ENCODE data around the gene SIGLEC15. TPM values are rescaled to one million over a fixed set of nuclear protein-coding genes. Genes with fewer than 3 reads are reported as not detected.
A peak's percentile ranks its signal among the peaks of the same experiment; 100 is the strongest.

SIGLEC15 gene
- total and polyA plus RNA-seq, 4 experiments from 2014 or later: not detected

DNA sequence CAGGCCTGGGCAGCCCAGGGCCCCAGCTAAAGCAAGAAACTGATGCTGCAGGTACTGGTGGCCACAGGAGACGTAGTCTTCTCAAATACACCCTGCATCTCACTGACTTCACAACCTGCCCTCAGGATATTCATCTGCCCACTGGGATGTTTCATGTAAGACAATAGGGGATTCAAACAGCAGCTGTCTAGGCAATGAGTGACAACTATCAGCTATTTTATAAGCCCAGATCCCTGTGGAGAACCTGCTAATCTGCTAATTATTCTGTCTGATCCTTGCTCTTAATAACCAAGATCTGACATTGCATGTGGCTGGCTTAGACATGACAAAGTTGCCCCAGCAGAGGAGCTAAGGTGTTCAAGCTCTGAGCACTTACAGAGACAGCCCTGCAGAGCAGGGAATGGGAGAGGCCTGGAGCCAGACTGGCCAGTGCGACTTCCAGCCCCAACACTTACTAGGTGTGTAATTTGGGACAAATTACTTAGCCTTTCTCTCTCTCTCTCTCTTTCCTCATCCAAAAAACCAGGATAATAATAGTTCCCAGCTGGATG is 28.6 kb downstream of the SIGLEC15 start:
- ChIA-PET CTCF (ENCODE audit: partially characterized antibody) (interaction anchor here (1.3 to 2.0 kb wide), 3 partner anchors 26 to 190 kb away, joined by 4 to 9 read pairs (median 6); no protein-coding TSS in a partner anchor), POLR2A (ENCODE audit: partially characterized antibody) (no interaction called here)
- H3K4me1 Mint-ChIP-seq: no peaks in the 10 kb centered on the region
- no peak for DNase-seq
- H3K36me3 ChIP-seq (ENCODE audit: insufficient read depth, low read length): peaks cover 73% of the 10 kb centered on the region
- H3K36me3 Mint-ChIP-seq: peaks cover 75 to 91% of the 10 kb centered on the region in 2 donors
- peak overlapping the region in 1 of 7 donors; percentile 65 for H3K27ac Mint-ChIP-seq
- H3K4me1 ChIP-seq (ENCODE audit: insufficient read depth, low read length): no peaks in the 10 kb centered on the region
- H3K9me3 Mint-ChIP-seq: no peaks in the 10 kb centered on the region
- no peaks in the 10 kb centered on the region for H3K27me3 ChIP-seq (ENCODE audit: insufficient read depth, low read length)
- no peak overlapping the region for H3K27ac ChIP-seq (ENCODE audit: low read depth, low read length)
- intact Hi-C loops (cut with micrococcal nuclease): no loop called here
- no peaks in the 10 kb centered on the region for H3K27me3 Mint-ChIP-seq
- no peak overlapping the region for H3K4me3 ChIP-seq (ENCODE audit: low read length in 2 of 2)
- H3K9me3 ChIP-seq (ENCODE audit: control insufficient read depth in 1 of 2, low read length in 2 of 2): no peaks in the 10 kb centered on the region
- no peak overlapping the region for H3K4me3 Mint-ChIP-seq

DNA sequence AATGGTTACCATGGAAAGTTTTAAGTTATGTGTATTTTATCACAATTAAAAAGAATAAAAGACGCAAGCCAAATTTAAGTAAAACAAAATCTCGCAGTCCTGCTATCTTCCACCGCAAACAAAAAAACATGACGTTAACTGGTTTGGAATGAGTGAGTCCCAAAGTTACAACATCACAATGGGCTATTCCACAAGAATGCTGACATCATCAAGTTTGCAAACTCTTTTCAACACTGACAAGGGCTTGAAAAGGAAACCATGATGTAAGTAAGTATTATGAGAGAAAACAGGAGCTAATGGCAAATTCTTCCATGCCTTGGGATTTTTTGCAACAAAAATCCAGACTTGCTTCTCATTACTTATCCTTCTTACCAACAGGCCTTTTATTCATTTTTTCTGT is 31.1 kb downstream of the SIGLEC15 start:
- Histone ChIP-seq H3K27me3 (ENCODE audit: insufficient read depth, low read length) (no peaks in the 10 kb centered on the region), H3K27ac (ENCODE audit: low read depth, low read length) (no peak overlapping the region), H3K4me1 (ENCODE audit: insufficient read depth, low read length) (no peaks in the 10 kb centered on the region), H3K36me3 (ENCODE audit: insufficient read depth, low read length) (peaks cover 78% of the 10 kb centered on the region), H3K4me3 (ENCODE audit: low read length in 2 of 2) (no peak overlapping the region), H3K9me3 (ENCODE audit: control insufficient read depth in 1 of 2, low read length in 2 of 2) (no peaks in the 10 kb centered on the region)
- H3K4me3 Mint-ChIP-seq: no peak overlapping the region
- POLR2A ChIA-PET (ENCODE audit: partially characterized antibody): no interaction called here
- no peaks in the 10 kb centered on the region for H3K27me3 Mint-ChIP-seq
- peaks cover 83 to 94% of the 10 kb centered on the region in 2 donors for H3K36me3 Mint-ChIP-seq
- no peaks in the 10 kb centered on the region for H3K9me3 Mint-ChIP-seq
- H3K4me1 Mint-ChIP-seq: no peaks in the 10 kb centered on the region
- CTCF ChIA-PET (ENCODE audit: partially characterized antibody): interaction anchor here (1.4 to 2.3 kb wide), 2 partner anchors 24 to 191 kb away, joined by 3 to 9 read pairs; no protein-coding TSS in a partner anchor
- DNase-seq: no peak
- intact Hi-C loops (cut with micrococcal nuclease): no loop called here
- H3K27ac Mint-ChIP-seq: no peak overlapping the region

DNA sequence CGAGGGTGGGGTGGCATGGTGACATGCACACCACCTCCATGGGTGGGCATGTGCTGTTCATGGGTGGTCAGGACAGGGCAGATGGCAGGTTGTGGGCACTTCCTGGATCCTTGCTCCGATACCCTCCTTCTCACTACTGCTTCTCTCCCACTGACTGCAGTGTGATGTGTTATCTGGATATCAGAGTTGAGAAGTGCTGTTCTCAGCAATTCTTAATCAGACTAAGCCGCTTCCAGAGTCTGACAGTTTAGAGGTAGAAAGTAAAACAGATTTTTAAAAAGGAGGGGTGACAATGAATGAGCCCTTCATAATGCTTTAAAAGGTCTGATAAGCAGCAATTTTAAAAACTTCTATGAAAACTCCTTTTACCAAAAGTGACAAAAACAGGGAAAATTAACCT is 33.9 kb downstream of the SIGLEC15 start:
- intact Hi-C loops (cut with micrococcal nuclease): no loop called here
- Mint-ChIP-seq H3K9me3 (no peaks in the 10 kb centered on the region), H3K27me3 (no peaks in the 10 kb centered on the region), H3K4me3 (no peak overlapping the region), H3K4me1 (no peaks in the 10 kb centered on the region), H3K27ac (peak overlapping the region in 1 of 7 donors; percentile 22), H3K36me3 (peaks cover 81 to 89% of the 10 kb centered on the region in 2 donors)
- POLR2A ChIA-PET (ENCODE audit: partially characterized antibody): no interaction called here
- CTCF ChIA-PET (ENCODE audit: partially characterized antibody): interaction anchor here (1.4 kb wide), 1 partner anchor 23 kb away, joined by 3 read pairs; no protein-coding TSS in a partner anchor
- H3K36me3 ChIP-seq (ENCODE audit: insufficient read depth, low read length): peaks cover 58% of the 10 kb centered on the region
- DNase-seq: no peak
- H3K4me3 ChIP-seq (ENCODE audit: low read length in 2 of 2): no peak overlapping the region
- H3K27me3 ChIP-seq (ENCODE audit: insufficient read depth, low read length): no peaks in the 10 kb centered on the region
- no peaks in the 10 kb centered on the region for H3K9me3 ChIP-seq (ENCODE audit: control insufficient read depth in 1 of 2, low read length in 2 of 2)
- no peak overlapping the region for H3K27ac ChIP-seq (ENCODE audit: low read depth, low read length)
- no peaks in the 10 kb centered on the region for H3K4me1 ChIP-seq (ENCODE audit: insufficient read depth, low read length)

DNA sequence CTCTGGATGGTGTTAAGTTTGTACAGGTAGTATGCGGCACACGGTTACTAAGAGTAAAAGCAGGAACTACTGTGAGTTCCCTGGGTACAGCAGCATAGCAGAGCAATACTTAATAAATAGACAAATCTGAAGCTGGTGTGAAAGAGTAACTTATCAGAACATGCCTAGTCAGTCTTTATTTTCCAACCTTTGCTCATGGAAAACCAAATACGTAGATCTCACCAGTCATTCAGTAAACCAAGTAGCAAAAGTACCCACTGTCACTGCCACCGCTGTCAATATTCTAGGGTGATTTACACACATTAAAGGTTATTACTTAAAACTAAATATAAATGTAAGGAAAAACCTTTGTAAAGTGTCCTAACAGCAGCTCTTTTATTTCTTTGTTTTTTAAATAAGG is 35.0 kb downstream of the SIGLEC15 start:
- peaks cover 58% of the 10 kb centered on the region for H3K36me3 ChIP-seq (ENCODE audit: insufficient read depth, low read length)
- H3K4me1 ChIP-seq (ENCODE audit: insufficient read depth, low read length): no peaks in the 10 kb centered on the region
- CTCF ChIA-PET (ENCODE audit: partially characterized antibody): interaction anchor here (0.6 to 2.4 kb wide), 2 partner anchors 19 to 195 kb away, joined by 3 to 18 read pairs; no protein-coding TSS in a partner anchor
- H3K9me3 ChIP-seq (ENCODE audit: control insufficient read depth in 1 of 2, low read length in 2 of 2): no peaks in the 10 kb centered on the region
- Mint-ChIP-seq H3K27ac (peak overlapping the region in 2 of 7 donors; percentile 41 to 47), H3K36me3 (peaks cover 86 to 91% of the 10 kb centered on the region in 2 donors), H3K4me3 (no peak overlapping the region), H3K4me1 (no peaks in the 10 kb centered on the region), H3K9me3 (no peaks in the 10 kb centered on the region), H3K27me3 (no peaks in the 10 kb centered on the region)
- H3K27me3 ChIP-seq (ENCODE audit: insufficient read depth, low read length): no peaks in the 10 kb centered on the region
- no peak overlapping the region for H3K4me3 ChIP-seq (ENCODE audit: low read length in 2 of 2)
- H3K27ac ChIP-seq (ENCODE audit: low read depth, low read length): no peak overlapping the region
- POLR2A ChIA-PET (ENCODE audit: partially characterized antibody): no interaction called here
- intact Hi-C loops (cut with micrococcal nuclease): no loop called here
- no peak for DNase-seq

DNA sequence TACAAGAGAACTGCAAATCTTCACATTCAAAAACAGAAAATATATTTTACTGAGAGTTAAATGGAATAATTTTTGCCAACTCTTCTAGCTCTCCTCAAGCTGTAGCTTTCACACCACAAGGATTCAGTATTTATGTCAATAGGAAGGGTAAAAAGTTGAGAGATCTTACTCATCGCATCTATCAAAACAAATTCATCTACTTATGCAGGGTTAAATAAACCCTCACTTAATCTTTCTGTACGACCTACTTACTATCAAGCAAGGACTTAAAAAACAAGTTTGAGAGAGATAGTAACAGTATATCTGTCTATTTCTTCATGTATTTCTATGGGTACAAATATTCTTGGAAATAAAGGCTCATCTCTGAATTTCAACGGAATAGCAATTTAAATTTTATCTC is 35.5 kb downstream of the SIGLEC15 start:
- H3K27ac ChIP-seq (ENCODE audit: low read depth, low read length): no peak overlapping the region
- DNase-seq: no peak
- H3K36me3 ChIP-seq (ENCODE audit: insufficient read depth, low read length): peaks cover 56% of the 10 kb centered on the region
- Mint-ChIP-seq H3K4me3 (no peak overlapping the region), H3K36me3 (peaks cover 87 to 90% of the 10 kb centered on the region in 2 donors), H3K4me1 (no peaks in the 10 kb centered on the region), H3K27me3 (no peaks in the 10 kb centered on the region), H3K27ac (peak overlapping the region in 1 of 7 donors; percentile 59), H3K9me3 (no peaks in the 10 kb centered on the region)
- no peaks in the 10 kb centered on the region for H3K9me3 ChIP-seq (ENCODE audit: control insufficient read depth in 1 of 2, low read length in 2 of 2)
- intact Hi-C loops (cut with micrococcal nuclease): no loop called here
- no peaks in the 10 kb centered on the region for H3K4me1 ChIP-seq (ENCODE audit: insufficient read depth, low read length)
- no peaks in the 10 kb centered on the region for H3K27me3 ChIP-seq (ENCODE audit: insufficient read depth, low read length)
- no peak overlapping the region for H3K4me3 ChIP-seq (ENCODE audit: low read length in 2 of 2)
- CTCF ChIA-PET (ENCODE audit: partially characterized antibody): interaction anchor here (0.6 to 2.4 kb wide), 2 partner anchors 19 to 195 kb away, joined by 3 to 18 read pairs; no protein-coding TSS in a partner anchor
- POLR2A ChIA-PET (ENCODE audit: partially characterized antibody): no interaction called here

DNA sequence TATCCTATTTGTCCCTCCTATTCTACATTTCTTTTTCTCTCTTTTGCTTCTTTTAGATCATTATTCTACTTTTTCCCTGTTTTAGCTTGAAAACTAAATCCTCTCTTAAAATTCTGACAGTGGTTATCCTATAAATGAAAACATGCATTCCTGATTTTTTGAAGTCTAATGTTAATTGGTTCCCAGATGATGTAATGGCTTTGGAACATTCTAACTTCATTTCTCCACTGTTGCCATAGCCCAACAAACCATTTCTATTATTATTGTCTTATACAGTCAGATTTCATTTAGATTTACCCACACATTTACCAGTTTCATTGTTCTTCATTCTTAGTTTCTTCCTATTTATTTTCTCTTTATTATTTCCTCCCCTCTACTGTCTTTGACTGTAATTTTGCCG is 36.5 kb downstream of the SIGLEC15 start:
- Histone ChIP-seq H3K36me3 (ENCODE audit: insufficient read depth, low read length) (peaks cover 56% of the 10 kb centered on the region), H3K9me3 (ENCODE audit: control insufficient read depth in 1 of 2, low read length in 2 of 2) (no peaks in the 10 kb centered on the region), H3K27me3 (ENCODE audit: insufficient read depth, low read length) (no peaks in the 10 kb centered on the region), H3K27ac (ENCODE audit: low read depth, low read length) (no peak overlapping the region), H3K4me3 (ENCODE audit: low read length in 2 of 2) (no peak overlapping the region), H3K4me1 (ENCODE audit: insufficient read depth, low read length) (no peaks in the 10 kb centered on the region)
- CTCF ChIA-PET (ENCODE audit: partially characterized antibody): interaction anchor here (2.4 kb wide), 1 partner anchor 18 kb away, joined by 18 read pairs; no protein-coding TSS in a partner anchor
- H3K36me3 Mint-ChIP-seq: peaks cover 89 to 91% of the 10 kb centered on the region in 2 donors
- intact Hi-C loops (cut with micrococcal nuclease): no loop called here
- no peak for DNase-seq
- no peaks in the 10 kb centered on the region for H3K9me3 Mint-ChIP-seq
- no peaks in the 10 kb centered on the region for H3K27me3 Mint-ChIP-seq
- POLR2A ChIA-PET (ENCODE audit: partially characterized antibody): no interaction called here
- H3K4me3 Mint-ChIP-seq: peak overlapping the region in 1 of 8 donors; percentile 31
- H3K4me1 Mint-ChIP-seq: peaks cover 0 to 2% (median 0%) of the 10 kb centered on the region in 4 donors
- peak overlapping the region in 4 of 7 donors; percentile 0 to 83 (median 10) for H3K27ac Mint-ChIP-seq

DNA sequence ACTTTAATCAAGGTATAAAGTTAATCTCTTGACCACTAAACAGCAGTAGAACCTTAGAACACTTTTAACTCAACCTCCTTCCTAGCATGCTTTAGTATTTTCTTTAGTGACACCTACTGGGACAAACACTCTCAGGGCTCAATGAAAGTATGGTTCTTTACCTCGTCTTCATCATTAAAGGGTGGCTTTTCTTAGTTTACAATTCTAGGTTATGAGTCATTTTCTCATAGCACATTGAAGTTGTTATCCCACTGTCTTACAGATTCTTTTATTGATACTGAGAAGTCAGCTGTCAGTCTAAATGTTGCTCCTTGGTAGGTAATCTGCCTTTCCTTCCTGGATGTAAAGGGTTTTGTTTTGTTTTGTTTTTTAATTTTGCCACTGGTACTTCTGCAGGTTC is 38.0 kb downstream of the SIGLEC15 start:
- intact Hi-C loops (cut with micrococcal nuclease): no loop called here
- CTCF ChIA-PET (ENCODE audit: partially characterized antibody): interaction anchor here (1.4 to 1.9 kb wide), 2 partner anchors 16 to 198 kb away, joined by 4 to 5 read pairs; no protein-coding TSS in a partner anchor

More for the DNA sequence above, 38.0 kb downstream of the SIGLEC15 start:
- Histone ChIP-seq H3K9me3 (ENCODE audit: control insufficient read depth in 1 of 2, low read length in 2 of 2) (no peaks in the 10 kb centered on the region), H3K27me3 (ENCODE audit: insufficient read depth, low read length) (no peaks in the 10 kb centered on the region), H3K36me3 (ENCODE audit: insufficient read depth, low read length) (peaks cover 50% of the 10 kb centered on the region), H3K4me1 (ENCODE audit: insufficient read depth, low read length) (no peaks in the 10 kb centered on the region), H3K27ac (ENCODE audit: low read depth, low read length) (no peak overlapping the region), H3K4me3 (ENCODE audit: low read length in 2 of 2) (no peak overlapping the region)
- H3K4me3 Mint-ChIP-seq: no peak overlapping the region
- no peaks in the 10 kb centered on the region for H3K9me3 Mint-ChIP-seq
- DNase-seq: no peak
- POLR2A ChIA-PET (ENCODE audit: partially characterized antibody): no interaction called here
- H3K4me1 Mint-ChIP-seq: peaks cover 0 to 2% (median 0%) of the 10 kb centered on the region in 4 donors
- H3K27ac Mint-ChIP-seq: peak overlapping the region in 2 of 7 donors; percentile 7 to 24
- peaks cover 88 to 89% of the 10 kb centered on the region in 2 donors for H3K36me3 Mint-ChIP-seq
- H3K27me3 Mint-ChIP-seq: no peaks in the 10 kb centered on the region
